Activated CD8-positive, alpha-beta memory T cell treated with anti-CD3 and anti-CD28 coated beads for 1 hour (primary cell): ENCODE measurements around the gene PSMD2.

Experiments
- DNase-seq, 2 donors: peaks; one replicate each; pipeline ENCODE4 v3.0.0-alpha.2; 2020; ENCODE audit warnings: low read depth in 1 of 2; ENCODE audit errors: extremely low read depth in 1 of 2

Gene PSMD2

GRCh38 chr3:184277366-184277765, 21.7 kb upstream of the PSMD2 start:
- no peak for DNase-seq

GRCh38 chr3:184282941-184283340, 16.1 kb upstream of the PSMD2 start:
- DNase-seq: no peak

GRCh38 chr3:184283681-184284080, 15.4 kb upstream of the PSMD2 start:
- no peak for DNase-seq

DNA sequence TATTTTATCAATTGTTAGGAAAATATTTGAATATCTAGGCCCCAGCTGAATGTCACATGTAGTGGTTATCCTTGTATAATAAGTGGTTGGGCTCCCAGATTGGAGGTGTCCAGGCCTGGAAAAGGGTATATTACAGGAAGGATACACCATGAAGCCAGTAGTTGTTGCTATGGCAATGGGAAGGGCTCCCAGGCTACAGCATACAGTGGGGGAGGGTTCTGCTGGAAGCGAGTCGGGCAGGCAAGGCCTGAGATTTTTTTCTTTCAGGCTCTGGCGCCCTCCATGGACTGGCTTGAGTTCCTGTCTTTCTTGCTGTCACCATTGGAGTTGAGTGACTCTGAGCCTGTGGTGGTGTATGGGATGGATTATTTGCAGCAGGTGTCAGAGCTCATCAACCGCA, 14.3 kb upstream of the PSMD2 start:
- DNase-seq: no peak

DNA sequence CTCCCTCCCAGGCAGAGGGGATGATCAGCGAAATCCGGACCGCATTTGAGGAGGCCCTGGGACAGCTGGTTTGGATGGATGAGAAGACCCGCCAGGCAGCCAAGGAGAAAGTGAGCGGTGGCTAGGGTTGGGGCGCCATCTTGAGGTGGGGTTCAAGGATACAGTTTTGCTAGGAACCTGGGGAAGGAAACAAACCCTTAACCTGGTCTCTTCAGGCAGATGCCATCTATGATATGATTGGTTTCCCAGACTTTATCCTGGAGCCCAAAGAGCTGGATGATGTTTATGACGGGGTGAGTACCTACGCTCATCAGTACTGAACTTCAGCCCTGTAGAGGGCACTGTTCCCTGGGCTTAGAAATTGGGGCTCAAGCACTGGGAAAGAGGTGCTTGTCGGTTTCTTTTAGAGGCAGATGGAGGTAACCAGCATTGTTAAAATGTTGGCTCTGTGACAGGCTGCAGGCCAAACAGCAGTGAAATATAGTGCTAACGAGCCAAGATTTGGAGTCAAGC, 9.6 kb upstream of the PSMD2 start:
- DNase-seq: peak in 1 of 2 donors; percentile 25

DNA sequence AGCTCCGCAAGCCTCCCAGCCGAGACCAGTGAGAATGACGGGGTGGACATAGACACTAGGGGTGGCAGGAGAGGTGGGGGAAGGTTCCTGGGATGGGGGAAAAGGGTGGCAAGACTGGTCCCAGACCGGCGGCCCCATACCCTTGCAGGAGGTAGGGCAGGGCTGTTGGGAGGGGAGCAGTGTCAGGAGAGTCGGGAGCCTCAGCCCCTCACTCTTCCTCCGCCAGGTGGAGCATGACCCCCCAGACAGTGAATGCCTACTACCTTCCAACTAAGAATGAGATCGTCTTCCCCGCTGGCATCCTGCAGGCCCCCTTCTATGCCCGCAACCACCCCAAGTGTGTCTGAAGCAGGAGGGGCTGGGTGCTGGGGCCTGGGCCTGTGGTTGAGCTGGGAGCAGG, 8.7 kb upstream of the PSMD2 start:
- no peak for DNase-seq

DNA sequence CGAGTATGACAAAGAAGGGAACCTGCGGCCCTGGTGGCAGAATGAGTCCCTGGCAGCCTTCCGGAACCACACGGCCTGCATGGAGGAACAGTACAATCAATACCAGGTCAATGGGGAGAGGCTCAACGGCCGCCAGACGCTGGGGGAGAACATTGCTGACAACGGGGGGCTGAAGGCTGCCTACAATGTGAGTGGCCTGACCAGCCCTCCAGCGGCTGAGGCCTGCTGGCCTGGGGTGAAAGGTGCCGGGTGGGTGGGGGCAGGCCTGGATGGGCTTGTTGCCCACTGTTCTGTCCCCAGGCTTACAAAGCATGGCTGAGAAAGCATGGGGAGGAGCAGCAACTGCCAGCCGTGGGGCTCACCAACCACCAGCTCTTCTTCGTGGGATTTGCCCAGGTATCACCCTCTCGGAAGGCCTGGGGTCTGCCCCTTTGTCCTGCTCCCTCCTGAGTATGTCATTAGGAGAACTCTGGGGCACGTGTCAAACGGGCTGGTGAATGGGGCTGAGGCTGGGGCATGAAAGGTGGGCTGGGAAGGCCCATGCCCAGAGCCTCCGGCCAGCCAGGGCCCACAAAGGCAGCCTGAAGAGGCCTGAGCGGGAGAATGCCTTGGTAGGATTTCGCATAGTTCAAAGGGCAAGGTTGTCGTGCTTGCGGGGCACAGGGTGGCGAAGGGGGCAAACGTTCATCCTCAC, 7.8 kb upstream of the PSMD2 start:
- DNase-seq: no peak

- no peak for DNase-seq
Observed at GRCh38 chr3:184291738-184292445, 7.1 kb upstream of the PSMD2 start.

DNA sequence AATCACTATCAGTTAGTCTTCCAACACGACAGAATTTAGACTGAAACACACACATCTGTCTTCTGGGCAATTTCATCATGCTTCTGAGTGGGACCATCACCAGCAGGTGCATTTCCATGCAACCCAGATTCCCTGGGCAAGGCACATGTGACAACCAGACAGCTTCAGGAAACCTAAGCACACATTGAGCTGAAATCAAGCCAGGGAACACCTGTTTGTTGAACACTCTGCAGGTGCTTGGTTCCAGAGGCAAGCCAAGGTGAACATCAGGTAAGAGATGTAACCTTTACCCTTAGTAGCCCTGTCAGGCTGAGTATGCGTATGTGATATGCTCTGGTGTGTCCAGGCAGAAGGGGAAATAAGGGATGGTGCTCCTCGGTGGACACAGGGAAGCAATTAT, 3.3 kb upstream of the PSMD2 start:
- DNase-seq: no peak

- DNase-seq: no peak
Observed at GRCh38 chr3:184296616-184297015, 2.4 kb upstream of the PSMD2 start.

GRCh38 chr3:184299488-184300377, 692 bp downstream of the PSMD2 start:
- DNase-seq: no peak

DNA sequence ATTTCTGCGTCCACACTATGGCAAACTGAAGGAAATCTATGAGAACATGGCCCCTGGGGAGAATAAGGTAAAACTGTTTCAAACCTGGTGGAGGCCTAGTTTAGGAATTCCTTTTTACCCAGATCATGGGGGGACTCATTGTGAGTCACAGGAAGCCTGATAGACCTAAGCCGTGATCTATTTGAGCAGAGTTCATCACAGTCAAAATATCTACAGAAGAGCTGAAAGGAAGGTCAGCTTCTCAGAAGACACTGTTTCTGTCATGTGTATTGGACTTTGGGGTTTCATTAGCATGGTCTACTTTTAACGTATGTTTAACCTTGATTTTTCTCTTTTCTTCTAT, 1.3 kb downstream of the PSMD2 start:
- DNase-seq: no peak

DNA sequence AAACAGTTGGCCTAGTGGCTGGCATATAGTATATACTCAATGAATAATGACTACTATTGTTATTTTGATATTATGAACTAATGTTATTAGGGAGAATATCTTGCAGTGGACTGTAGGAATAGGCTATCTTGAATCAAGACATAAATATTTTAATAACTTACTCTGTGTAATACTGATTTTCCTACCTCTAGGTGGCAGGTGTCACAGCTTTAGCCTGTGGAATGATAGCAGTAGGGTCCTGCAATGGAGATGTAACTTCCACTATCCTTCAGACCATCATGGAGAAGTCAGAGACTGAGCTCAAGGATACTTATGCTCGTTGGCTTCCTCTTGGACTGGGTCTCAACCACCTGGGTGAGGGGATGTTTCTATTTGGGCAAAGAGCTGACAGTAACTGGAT, 6.5 kb downstream of the PSMD2 start:
- DNase-seq: no peak

DNA sequence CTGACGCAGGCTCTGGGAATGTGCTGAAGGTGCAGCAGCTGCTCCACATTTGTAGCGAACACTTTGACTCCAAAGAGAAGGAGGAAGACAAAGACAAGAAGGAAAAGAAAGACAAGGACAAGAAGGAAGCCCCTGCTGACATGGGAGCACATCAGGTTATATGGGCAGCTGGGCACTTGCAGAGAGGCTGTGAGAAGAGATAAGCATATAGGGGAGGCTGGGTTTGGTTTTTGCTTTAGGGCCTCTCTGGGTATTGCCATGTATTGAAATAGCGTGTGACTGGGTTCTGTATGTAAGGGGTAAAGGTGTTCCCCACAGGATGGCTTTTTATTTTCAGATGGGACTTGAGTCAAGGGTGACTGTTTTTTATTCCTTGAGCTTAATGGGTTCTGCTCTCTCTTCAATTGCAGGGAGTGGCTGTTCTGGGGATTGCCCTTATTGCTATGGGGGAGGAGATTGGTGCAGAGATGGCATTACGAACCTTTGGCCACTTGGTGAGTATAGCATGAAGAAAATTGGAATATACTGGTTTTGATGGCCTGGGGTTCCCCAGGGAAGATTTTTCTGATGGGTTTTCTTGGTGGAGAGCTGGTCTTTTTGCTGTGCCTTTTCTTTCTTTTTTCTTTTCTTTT, 7.4 kb downstream of the PSMD2 start:
- DNase-seq: no peak

DNA sequence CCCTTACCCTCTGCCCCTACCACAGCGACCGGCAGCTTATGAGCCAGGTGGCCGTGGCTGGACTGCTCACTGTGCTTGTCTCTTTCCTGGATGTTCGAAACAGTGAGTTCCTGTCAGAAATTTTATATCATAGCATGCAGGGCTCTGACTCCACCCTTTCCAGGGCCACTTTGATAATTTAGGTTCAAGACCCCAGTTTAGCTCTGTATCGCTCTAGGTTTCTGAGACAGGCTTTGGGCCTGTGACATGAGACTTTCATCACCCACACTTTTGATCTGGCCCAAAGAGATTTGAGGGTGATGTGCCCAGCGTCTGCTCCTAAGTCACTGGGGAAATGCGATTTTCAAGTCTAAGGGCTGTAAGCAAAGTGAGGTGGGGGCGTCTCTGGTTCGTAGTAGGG, 8.9 kb downstream of the PSMD2 start:
- DNase-seq: no peak

DNA sequence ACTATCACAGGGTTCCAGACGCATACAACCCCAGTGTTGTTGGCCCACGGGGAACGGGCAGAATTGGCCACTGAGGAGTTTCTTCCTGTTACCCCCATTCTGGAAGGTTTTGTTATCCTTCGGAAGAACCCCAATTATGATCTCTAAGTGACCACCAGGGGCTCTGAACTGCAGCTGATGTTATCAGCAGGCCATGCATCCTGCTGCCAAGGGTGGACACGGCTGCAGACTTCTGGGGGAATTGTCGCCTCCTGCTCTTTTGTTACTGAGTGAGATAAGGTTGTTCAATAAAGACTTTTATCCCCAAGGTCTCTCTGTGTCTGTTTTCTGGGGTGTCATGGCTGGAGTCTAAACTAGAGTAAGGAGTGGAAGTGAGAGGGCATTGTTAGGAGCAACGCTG, 9.7 kb downstream of the PSMD2 start:
- no peak for DNase-seq

- DNase-seq: no peak
Observed at GRCh38 chr3:184311633-184312032, 12.6 kb downstream of the PSMD2 start.

DNA sequence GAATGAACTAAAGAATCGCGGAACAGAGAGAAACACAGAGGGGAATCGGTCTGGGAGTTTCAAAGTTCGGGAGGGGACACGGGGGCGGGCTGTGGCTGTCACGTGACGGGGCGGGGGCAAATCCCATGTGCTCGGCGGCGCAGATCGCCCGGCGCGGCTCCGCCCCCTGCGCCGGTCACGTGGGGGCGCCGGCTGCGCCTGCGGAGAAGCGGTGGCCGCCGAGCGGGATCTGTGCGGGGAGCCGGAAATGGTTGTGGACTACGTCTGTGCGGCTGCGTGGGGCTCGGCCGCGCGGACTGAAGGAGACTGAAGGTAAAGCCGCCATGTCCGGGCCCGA, 15.3 kb downstream of the PSMD2 start, which contains the start of gene EIF4G1:
TSS of gene EIF4G1 (plus strand) at position 244 of the 337 bp plus-strand sequence. CDS start 1,191 bp downstream, outside the sequence.
- DNase-seq: peak; percentile 78 to 90

GRCh38 chr3:184314700-184315542, 15.9 kb downstream of the PSMD2 start:
- peak in 1 of 2 donors; percentile 49 for DNase-seq

DNA sequence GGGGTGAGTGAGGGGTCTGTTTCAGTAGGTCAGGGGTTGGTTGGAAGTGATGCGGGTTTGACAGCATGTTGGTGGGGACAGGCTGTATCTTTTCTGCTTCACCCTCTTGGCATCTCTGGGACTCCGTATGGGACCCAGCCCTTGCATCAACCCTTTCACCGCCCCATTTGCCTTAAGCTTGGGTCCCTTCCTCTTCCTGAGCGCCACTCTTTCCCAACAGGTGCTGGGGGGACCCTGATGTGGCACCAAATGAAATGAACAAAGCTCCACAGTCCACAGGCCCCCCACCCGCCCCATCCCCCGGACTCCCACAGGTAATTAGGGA, 16.5 kb downstream of the PSMD2 start:
- DNase-seq: no peak
